Measurements from ENCODE around the gene SLU7. TPM values are rescaled to one million over a fixed set of nuclear protein-coding genes. Genes with fewer than 3 reads are reported as not detected.

The SLU7 gene
- total and polyA plus RNA-seq, 2 of the 4 experiments (the other 2 are of a cell fraction): 15.9 to 34.2 TPM

DNA sequence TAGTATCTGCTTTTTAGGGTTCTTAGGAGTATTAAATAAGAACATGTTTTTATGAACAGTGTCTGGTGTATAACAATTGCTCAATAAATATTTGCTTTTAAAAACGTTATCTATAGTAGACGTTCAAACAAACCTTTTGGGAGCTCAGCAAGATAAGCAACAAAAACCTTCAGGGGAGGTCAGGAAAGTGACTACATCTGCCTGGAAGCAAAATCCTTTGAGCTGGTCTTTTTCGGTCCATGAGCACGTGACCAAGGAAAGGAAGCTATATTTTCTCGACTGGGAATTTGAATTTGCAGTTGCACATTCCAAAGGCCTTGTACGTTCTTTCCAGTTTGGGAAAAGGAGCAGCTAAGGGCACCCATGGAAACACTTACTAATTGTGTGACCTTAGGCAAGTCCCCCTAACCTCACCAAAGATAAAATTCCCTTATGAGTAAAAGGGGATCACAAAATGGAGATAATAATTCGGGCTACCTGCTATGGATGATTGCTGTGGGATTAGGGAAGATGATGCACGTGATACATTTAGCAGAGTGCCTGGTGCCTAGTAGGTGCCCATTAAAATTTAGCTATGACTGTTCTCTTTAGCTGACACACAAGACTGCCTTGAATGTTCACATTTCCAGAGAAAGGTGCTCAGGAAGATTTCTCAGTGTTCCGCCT lies 48.1 kb upstream of the SLU7 start:
- no peak overlapping the region for H3K27ac ChIP-seq (ENCODE audit: insufficient read depth, low read length)

More for the DNA sequence above, 48.1 kb upstream of the SLU7 start:
- intact Hi-C loops (cut with micrococcal nuclease): no loop called here
- WGBS, 2 experiments (ENCODE audit: extremely low coverage in 2 of 2, insufficient read length in 1 of 2): 84% methylated on average over 6 of the region's 9 CpGs; no CpG with 5 or more reads in 1 of the 2 experiments
- H2AFZ ChIP-seq (replicated peaks; ENCODE audit: low read length, poor library complexity): no peak overlapping the region
- H3K36me3 ChIP-seq (ENCODE audit: control insufficient read depth, insufficient read depth, low read length): no peaks in the 10 kb centered on the region
- H4K8ac ChIP-seq (ENCODE audit: low read depth in 2 of 2, low read length in 2 of 2): no peak overlapping the region
- peak overlapping the region; percentile 6 for H3K4me2 ChIP-seq (ENCODE audit: low read depth, low read length)
- no peak overlapping the region for H2AK5ac ChIP-seq (ENCODE audit: low read depth, low read length)
- no peak overlapping the region for H3K4me3 ChIP-seq (ENCODE audit: insufficient read depth, low read depth, low read length)
- in situ Hi-C loops (cut with MboI; ENCODE audit: low sequenced_read_pairs): no loop called here
- H3K79me1 ChIP-seq (ENCODE audit: low read depth in 1 of 2, low read length in 2 of 2): no peaks in the 10 kb centered on the region
- H3K4me1 ChIP-seq (ENCODE audit: control insufficient read depth, insufficient read depth, low read length): peaks cover 16% of the 10 kb centered on the region
- no peak for TF ChIP-seq NFE2L2 (IDR thresholded peaks at IDR 0.05; ENCODE audit: low read depth, low read length)
- no peak overlapping the region for H3K9ac ChIP-seq (ENCODE audit: low read depth, low read length)
- H4K5ac ChIP-seq (ENCODE audit: low read depth, low read length): no peak overlapping the region
- H3K18ac ChIP-seq (ENCODE audit: low read depth, low read length): no peak overlapping the region; the same call in 1 of the 2 replicates
- ATAC-seq (ENCODE audit: low read depth): no peak
- DNase-seq: no peak
- H2BK15ac ChIP-seq (ENCODE audit: low read depth, low read length): no peak overlapping the region
- H3K9me1 ChIP-seq (ENCODE audit: insufficient read depth, low read length): peaks cover 3% of the 10 kb centered on the region; the same call in 1 of the 2 replicates
- H2BK20ac ChIP-seq (ENCODE audit: low read depth, low read length): peak overlapping the region; percentile 39
- BruUV-seq (replicated peaks): no TSS peak
- H3K4ac ChIP-seq (ENCODE audit: low read depth, low read length): peak overlapping the region; percentile 13
- peaks cover 2% of the 10 kb centered on the region; the same call in 1 of the 2 replicates for H3K27me3 ChIP-seq (ENCODE audit: control insufficient read depth, insufficient read depth, low read length)
- 0 out of 2 replicates have a peak overlapping the region, but pooled peaks have one; percentile 5 for H2BK120ac ChIP-seq (ENCODE audit: low read depth, low read length)
- ChIA-PET CTCF (interaction anchor here (1.4 to 2.3 kb wide), 2 partner anchors 9 to 28 kb away, joined by 3 to 14 read pairs; no protein-coding TSS in a partner anchor), POLR2A (ENCODE audit: unreplicated experiment) (no interaction called here)
- H3K56ac ChIP-seq (ENCODE audit: extremely low read depth, insufficient read depth, low read length): no peak overlapping the region
- H4K20me1 ChIP-seq (ENCODE audit: insufficient read depth, low read length): no peaks in the 10 kb centered on the region
- no peak overlapping the region for H2AK9ac ChIP-seq (replicated peaks; ENCODE audit: low read depth, low read length, poor library complexity)
- H3K9me3 ChIP-seq (ENCODE audit: control insufficient read depth, insufficient read depth, low read length): no peaks in the 10 kb centered on the region
- H2BK5ac ChIP-seq (ENCODE audit: low read depth, low read length, poor library complexity, severe bottlenecking): peak overlapping the region; percentile 23
- H4K91ac ChIP-seq (ENCODE audit: insufficient read depth, low read depth, low read length): 0 out of 2 replicates have a peak overlapping the region, but pooled peaks have one; percentile 19
- dilution Hi-C loops (cut with HindIII; ENCODE audit: low sequenced_read_pairs, unreplicated experiment): no loop called here
- peak overlapping the region; percentile 19; the same call in 1 of the 2 replicates for H3K14ac ChIP-seq (replicated peaks; ENCODE audit: low read depth, low read length)
- no peak overlapping the region for H3K23ac ChIP-seq (ENCODE audit: low read depth, low read length)

Data from IMR-90 (cell line).